KOPT-K1 (cell line): ENCODE data around the gene NF2.

ENCODE experiments used
- H3K27ac ChIP-seq: fragments of 200-600 bp; sonication (generic); 2 replicates; pipeline ENCODE4 v1.5.1; 2016; ENCODE audit warnings: antibody characterized with exemption, mild to moderate bottlenecking, low read depth, low read length; ENCODE audit not compliant: poor library complexity, severe bottlenecking
- H3K36me3 ChIP-seq: fragments of 200-600 bp; sonication (generic); 2 replicates; pipeline ENCODE4 v1.5.1; 2017; ENCODE audit warnings: antibody characterized with exemption, mild to moderate bottlenecking, low read length, moderate library complexity; ENCODE audit not compliant: insufficient read depth
- H3K9me3 ChIP-seq: fragments of 200-600 bp; sonication (generic); 2 replicates; pipeline ENCODE4 v1.5.1; 2017; ENCODE audit warnings: antibody characterized with exemption, low read length, mild to moderate bottlenecking; ENCODE audit not compliant: insufficient read depth, poor library complexity, severe bottlenecking

The NF2 gene

DNA sequence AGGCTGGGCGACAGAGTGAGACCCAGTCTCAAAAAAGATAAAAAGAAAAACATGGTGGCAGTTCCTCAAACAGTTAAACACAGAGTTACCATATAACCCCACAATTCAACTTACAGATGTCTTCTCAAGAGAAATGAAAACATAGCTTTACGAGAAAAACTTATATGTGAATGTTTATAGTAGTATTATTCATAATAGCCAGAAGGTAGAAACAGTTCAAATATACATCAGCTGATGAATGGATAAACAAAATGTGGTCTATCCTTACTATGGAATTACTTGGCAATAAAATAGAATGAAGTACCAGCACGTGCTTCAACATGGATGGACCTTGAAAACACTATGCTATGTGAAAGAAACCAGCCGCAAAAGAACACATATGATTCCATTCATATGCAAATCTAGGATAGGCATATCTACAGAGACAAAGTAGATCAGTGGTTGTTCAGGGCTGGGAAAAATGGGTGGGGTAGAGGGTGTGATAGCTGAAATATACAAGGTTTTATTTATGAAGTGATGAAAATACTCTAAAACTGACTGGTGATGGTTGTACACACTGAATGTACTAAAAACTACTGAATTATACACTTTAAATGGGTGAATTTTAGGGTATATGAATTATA lies 12.4 kb downstream of the NF2 start:
- Histone ChIP-seq H3K36me3 (no peaks in the 10 kb centered on the region), H3K27ac (no peak overlapping the region), H3K9me3 (peaks cover 7% of the 10 kb centered on the region)

DNA sequence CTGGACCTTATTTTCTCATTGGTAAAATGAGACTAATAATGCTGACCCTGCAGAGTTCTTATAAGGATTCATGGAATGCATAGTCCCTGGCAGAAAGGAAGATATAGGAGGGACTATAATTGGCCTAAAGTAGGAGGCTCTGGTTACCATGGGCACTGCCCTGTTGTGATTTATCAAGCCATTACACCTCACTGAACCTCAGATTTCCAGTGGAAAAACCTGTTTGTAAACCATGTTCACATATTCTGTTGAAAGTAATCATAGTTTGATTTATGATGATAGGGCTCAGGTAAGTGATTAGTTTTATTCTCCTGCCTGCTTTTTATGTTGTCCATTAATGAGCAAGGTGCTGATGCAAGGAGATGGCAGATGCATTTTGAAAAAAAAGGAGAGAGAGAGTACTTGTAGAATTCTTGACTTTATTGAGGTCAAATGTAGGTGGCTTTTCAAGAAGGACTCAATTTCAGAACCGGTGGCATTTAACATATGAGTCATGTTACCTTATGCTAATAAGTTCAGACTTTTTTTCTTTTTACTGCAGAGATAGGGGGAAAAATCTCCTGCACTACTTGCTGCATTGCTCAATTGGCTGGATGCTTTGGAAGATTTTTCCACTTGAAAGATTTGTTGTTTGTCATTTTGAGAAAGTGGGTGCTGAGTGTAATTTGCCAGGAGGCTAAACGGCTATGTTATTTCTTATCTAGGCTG lies 14.6 kb downstream of the NF2 start:
- Histone ChIP-seq H3K27ac (no peak overlapping the region), H3K9me3 (no peaks in the 10 kb centered on the region), H3K36me3 (no peaks in the 10 kb centered on the region)

- Histone ChIP-seq H3K27ac (no peak overlapping the region), H3K36me3 (no peaks in the 10 kb centered on the region), H3K9me3 (no peaks in the 10 kb centered on the region)
Measured at GRCh38 chr22:29621761-29622526, 18.5 kb downstream of the NF2 start.

DNA sequence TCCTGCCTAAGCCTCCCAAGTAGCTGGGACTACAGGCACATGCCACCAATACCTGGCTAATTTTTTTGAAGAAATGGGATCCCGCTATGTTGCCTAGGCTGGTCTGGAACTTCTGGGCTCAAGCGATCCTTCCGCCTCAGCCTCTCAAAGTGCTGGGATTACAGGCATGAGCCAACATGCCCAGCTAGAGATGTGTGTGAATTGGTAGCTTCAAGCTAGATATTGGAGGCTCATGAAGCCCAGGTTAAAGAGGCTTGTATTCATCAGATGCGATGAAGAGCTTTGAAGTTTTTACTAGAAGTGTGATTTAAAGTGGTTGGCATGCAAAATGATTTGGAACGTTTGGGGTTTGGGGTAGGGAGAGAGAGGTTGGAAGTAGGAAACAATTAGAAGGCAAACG lies 19.6 kb downstream of the NF2 start:
- H3K27ac ChIP-seq = peak overlapping the region; percentile 31
- H3K36me3 ChIP-seq = no peaks in the 10 kb centered on the region
- no peaks in the 10 kb centered on the region for H3K9me3 ChIP-seq

GRCh38 chr22:29623553-29624169 lies 20.2 kb downstream of the NF2 start:
- Histone ChIP-seq H3K36me3 (no peaks in the 10 kb centered on the region), H3K9me3 (no peaks in the 10 kb centered on the region), H3K27ac (peak overlapping the region; percentile 31)

DNA sequence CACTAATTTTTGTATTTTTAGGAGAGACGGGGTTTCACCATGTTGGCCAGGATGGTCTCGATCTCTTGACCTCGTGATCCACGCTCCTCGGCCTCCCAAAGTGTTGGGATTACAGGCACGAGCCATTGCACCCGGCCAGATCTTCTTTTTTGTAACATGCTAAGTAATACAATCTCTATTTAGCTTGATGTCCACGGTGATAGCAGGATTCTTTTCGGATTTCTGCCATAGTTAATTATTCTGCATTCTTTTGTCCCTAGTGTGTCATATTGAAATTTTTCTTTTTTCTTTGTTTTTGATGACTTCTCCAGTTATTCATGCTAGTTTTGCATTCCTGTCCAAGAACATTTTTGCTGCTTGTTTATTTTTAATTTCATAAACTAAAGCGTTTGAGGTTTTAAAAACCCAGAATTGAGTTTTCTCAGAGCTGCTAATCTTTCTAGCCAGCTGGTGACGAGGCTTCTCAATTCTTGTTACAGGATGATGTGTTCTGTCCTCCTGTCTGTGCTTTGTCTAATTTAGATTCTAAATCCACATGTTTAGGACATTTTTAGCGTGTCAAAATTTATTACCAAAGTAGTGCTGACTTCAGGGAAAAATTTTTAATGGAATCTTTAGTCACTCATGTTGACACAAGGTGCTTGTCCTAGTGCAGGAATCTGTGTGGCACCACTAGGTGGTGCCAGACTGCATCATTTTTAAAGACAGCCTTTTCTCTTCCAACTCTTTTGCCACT lies 21.8 kb downstream of the NF2 start:
- Histone ChIP-seq H3K9me3 (no peaks in the 10 kb centered on the region), H3K36me3 (no peaks in the 10 kb centered on the region), H3K27ac (no peak overlapping the region)

DNA sequence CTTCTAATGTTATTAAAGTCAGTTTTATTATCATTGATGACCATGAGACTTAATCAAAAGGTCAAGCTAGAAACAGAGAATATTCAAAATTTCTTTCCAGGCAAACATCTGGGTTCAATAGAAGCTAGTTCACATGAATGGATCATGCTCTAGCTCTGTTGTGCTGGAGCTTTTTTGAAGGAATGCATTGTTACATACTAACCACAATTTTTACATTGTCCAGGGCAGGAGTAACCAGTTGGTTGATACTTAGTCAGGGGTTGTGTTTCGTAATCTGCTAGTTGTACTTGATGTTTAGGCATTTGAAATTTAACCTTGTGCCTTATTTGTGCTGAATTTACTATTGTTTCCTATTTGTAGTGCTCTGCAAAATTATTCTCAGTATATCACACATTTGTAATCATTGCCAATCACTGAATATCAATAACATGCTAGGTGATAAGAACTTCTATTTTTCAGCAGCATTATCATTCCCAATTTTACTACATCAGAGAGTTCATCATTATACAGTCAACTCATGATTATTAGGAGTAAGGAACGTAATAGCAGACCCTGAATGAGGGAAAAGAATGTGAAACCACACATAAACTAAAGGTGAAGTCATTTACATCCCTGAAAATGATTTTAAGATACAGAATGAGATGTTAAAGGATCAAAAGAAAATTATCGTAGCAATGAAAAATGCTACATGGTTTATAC lies 23.2 kb downstream of the NF2 start:
- H3K36me3 ChIP-seq = no peaks in the 10 kb centered on the region
- H3K27ac ChIP-seq = no peak overlapping the region
- H3K9me3 ChIP-seq = no peaks in the 10 kb centered on the region

GRCh38 chr22:29627196-29627535 lies 23.7 kb downstream of the NF2 start:
- H3K27ac ChIP-seq = no peak overlapping the region
- no peaks in the 10 kb centered on the region for H3K9me3 ChIP-seq
- H3K36me3 ChIP-seq = no peaks in the 10 kb centered on the region

- Histone ChIP-seq H3K36me3 (no peaks in the 10 kb centered on the region), H3K9me3 (no peaks in the 10 kb centered on the region), H3K27ac (peak overlapping the region; percentile 7)
Measured at GRCh38 chr22:29628996-29629902, 25.8 kb downstream of the NF2 start.

DNA sequence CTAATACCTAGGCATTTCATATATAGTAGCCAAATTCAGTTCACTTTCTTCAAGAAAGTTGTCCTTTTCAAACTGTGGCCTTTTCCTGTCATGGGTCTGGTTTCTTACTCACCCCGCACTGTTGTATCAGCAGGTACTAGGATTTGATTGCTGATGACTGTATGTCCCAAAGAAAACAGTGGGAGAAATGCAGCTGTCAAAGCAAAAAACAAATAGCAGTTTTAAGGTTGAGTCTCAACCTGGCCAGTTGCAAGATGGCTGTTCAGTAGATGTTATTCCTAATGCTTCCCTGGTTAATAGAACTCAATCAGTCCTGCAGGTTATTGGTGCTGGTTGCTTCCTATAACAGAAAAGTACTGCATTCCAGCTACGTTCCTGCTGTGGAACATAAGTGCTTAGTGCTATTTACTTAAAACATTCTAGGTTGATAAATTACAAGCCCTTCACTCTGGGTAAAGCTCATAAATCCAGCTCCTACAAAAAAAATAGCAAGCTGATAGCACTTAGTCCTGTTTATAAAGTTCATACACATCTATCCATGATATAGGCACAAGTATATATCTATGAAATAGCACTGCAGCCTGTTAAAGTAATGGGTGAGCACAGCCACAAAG lies 26.6 kb downstream of the NF2 start:
- Histone ChIP-seq H3K36me3 (no peaks in the 10 kb centered on the region), H3K27ac (no peak overlapping the region), H3K9me3 (no peaks in the 10 kb centered on the region)

DNA sequence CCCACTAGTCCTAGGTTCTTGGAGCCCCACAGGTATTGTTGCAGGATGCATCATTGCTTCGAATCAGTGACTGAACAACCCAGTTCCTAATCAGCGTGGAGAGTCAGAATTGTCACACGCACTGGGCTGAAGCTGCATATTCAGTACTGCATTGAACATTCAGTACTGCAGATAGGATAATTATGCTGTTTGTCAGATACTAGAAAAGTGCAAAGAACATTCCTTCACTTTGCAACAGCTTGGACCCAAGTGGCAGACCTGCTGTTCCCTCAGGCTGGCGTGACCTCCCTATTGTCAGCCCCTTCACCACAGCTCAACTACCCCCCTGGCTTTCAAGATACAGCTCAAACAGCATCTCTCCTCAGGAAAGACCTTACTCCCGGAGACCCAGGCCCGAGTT lies 27.6 kb downstream of the NF2 start:
- no peak overlapping the region for H3K27ac ChIP-seq

DNA sequence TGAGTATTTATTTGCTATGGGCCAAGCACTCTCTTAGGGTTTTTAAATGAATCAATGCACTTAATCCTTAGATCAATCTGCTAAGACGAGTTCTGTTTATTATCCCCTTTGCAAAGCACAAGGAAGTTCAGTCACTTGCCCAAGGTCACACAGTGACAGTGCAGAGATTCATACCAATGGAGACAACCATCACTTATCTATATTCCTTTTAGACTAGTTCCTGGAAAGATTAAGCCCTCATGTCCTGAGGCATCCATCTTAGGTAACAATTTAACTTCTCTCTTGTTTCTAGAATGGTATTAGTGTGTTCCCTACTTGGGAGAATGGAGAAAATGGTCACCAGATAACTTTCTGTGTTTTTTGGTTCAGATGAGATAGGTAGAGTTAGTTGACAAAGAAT lies 28.3 kb downstream of the NF2 start:
- no peak overlapping the region for H3K27ac ChIP-seq
- H3K9me3 ChIP-seq = no peaks in the 10 kb centered on the region
- 0 out of 2 replicates have a peak, but pooled peaks cover 2% of the 10 kb centered on the region for H3K36me3 ChIP-seq

More for the DNA sequence above, 27.6 kb downstream of the NF2 start:
- no peaks in the 10 kb centered on the region for H3K9me3 ChIP-seq
- H3K36me3 ChIP-seq = no peaks in the 10 kb centered on the region

DNA sequence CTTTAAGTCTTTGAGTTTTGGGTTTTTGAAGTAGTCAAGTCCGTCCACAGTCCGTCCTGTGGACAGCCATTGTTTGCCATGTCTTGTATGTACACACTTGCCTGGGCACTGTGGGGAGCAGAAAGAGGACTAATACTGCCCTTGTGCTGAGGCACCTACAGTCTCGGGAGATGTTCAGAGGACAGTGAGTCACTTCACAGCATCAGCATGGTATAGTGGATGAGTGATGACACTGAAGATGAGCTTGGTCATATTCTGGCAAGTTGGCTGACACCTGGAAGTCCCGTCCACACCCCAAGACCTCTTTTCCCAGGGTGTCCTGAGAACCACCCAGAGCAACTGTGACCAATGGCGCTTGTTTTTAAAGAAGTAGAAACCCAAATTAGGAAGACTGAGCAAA lies 29.2 kb downstream of the NF2 start:
- no peak overlapping the region for H3K27ac ChIP-seq
- no peaks in the 10 kb centered on the region for H3K9me3 ChIP-seq
- peaks cover 12% of the 10 kb centered on the region; the same call in 1 of the 2 replicates for H3K36me3 ChIP-seq
